Measurements from ENCODE around the gene TWNK. TPM values are rescaled to one million over a fixed set of nuclear protein-coding genes. Genes with fewer than 3 reads are reported as not detected.

TWNK gene
- total RNA-seq, 1 experiment from 2014 or later = 38.7 TPM

- Histone ChIP-seq H3K56ac (ENCODE audit: insufficient read length, low read depth, low read length) (no peak overlapping the region), H2AFZ (ENCODE audit: low read length) (no peak overlapping the region), H2AK5ac (ENCODE audit: insufficient read length, low read length) (no peak overlapping the region), H3K27ac (ENCODE audit: insufficient read length, low read depth, low read length) (no peak overlapping the region), H3K9me3 (ENCODE audit: control insufficient read depth, low read depth, low read length) (no peaks in the 10 kb centered on the region), H4K8ac (replicated peaks; ENCODE audit: insufficient read length, low read depth, low read length) (no peak overlapping the region), H3K79me1 (ENCODE audit: insufficient read depth, low read depth, low read length, poor library complexity, severe bottlenecking) (no peaks in the 10 kb centered on the region), H3K23ac (ENCODE audit: insufficient read length, low read depth, low read length) (no peak overlapping the region), H3K27me3 (ENCODE audit: insufficient read depth, low read length) (no peaks in the 10 kb centered on the region), H2BK120ac (ENCODE audit: low read depth, low read length, poor library complexity, severe bottlenecking) (no peak overlapping the region), H3K4ac (ENCODE audit: low read depth, low read length) (no peak overlapping the region), H3K23me2 (ENCODE audit: insufficient read length, low read depth, low read length, poor library complexity, severe bottlenecking) (peaks cover 12% of the 10 kb centered on the region), H2BK20ac (ENCODE audit: low read depth, low read length, poor library complexity, severe bottlenecking) (no peak overlapping the region), H3K79me2 (ENCODE audit: insufficient read depth, low read length) (no peaks in the 10 kb centered on the region), H4K5ac (ENCODE audit: insufficient read length, low read depth, low read length) (no peak overlapping the region), H4K91ac (ENCODE audit: insufficient read length, low read depth, low read length) (no peak overlapping the region), H3K18ac (ENCODE audit: insufficient read length, low read depth, low read length) (no peak overlapping the region), H3K14ac (ENCODE audit: insufficient read depth, low read length) (no peak overlapping the region), H2BK15ac (ENCODE audit: low read depth, low read length) (no peak overlapping the region), H2BK12ac (ENCODE audit: insufficient read length, low read depth, low read length) (no peak overlapping the region), H3K4me2 (ENCODE audit: insufficient read depth, insufficient read length, low read length) (no peak overlapping the region), H3T11ph (ENCODE audit: low read length) (no peak overlapping the region), H2BK5ac (ENCODE audit: insufficient read length, low read length) (no peak overlapping the region), H4K20me1 (ENCODE audit: control insufficient read depth, insufficient read depth, insufficient read length) (no peaks in the 10 kb centered on the region), H3K4me1 (ENCODE audit: insufficient read depth, low read length) (no peaks in the 10 kb centered on the region), H3K9ac (ENCODE audit: extremely low read depth, insufficient read length, low read length) (no peak overlapping the region)
- H3K27ac Mint-ChIP-seq = no peak overlapping the region
- peaks cover 7% of the 10 kb centered on the region for H3K27me3 Mint-ChIP-seq (ENCODE audit: low read depth)
- H3K4me3 Mint-ChIP-seq = no peak overlapping the region
- H3K4me1 Mint-ChIP-seq = peaks cover 27 to 29% of the 10 kb centered on the region in 2 experiments
- no peaks in the 10 kb centered on the region; a peak in 1 of 5 replicates for H3K9me3 Mint-ChIP-seq
- TF ChIP-seq CTCF (conservative IDR thresholded peaks at IDR 0.05) = no peak
- DNase-seq = no peak
- H3K36me3 Mint-ChIP-seq (ENCODE audit: insufficient read depth in 1 of 3, low read depth in 3 of 3) = peaks cover 0 to 5% (median 3%) of the 10 kb centered on the region in 3 experiments; a peak in 2 of 7 replicates
- no CpG with 5 or more reads among the region's 2 CpGs for WGBS (ENCODE audit: extremely low coverage, insufficient read length, low lambda C conversion rate)
Measured at GRCh38 chr10:100967332-100967731, 20.0 kb upstream of the TWNK start.
